Activated T-helper 2 cell treated with anti-CD3 and anti-CD28 coated beads, Interferon-gamma antibody, Interleukin-2, Interleukin-4, amounts not matched to agents 10 μg/mL and 5 μg/mL and 100 μg/mL, durations not matched to agents 14 hours and 24 hours and 36 hours (primary cell): Measurements from ENCODE around the gene TOP2A. TPM values are rescaled to one million over a fixed set of nuclear protein-coding genes. Genes with fewer than 3 reads are reported as not detected.
"Not testable (repeated sequence)": the region's sequence is repeated elsewhere in the genome, so short reads cannot be mapped to it uniquely, and the experiment has no call there.

Experiments used
- DNase-seq: peaks from one replicate; pipeline ENCODE4 v3.0.0; 2021; ENCODE audit warnings: low spot score
- H3K27ac Mint-ChIP-seq: one replicate; pipeline ENCODE4 v1.8.0; 2021; ENCODE audit warnings: mixed read lengths
- H3K27me3 Mint-ChIP-seq: one replicate; pipeline ENCODE4 v1.8.0; 2021; ENCODE audit warnings: low read depth, mixed read lengths
- H3K36me3 Mint-ChIP-seq: one replicate; pipeline ENCODE4 v1.8.0; 2021; ENCODE audit warnings: low read depth, mixed read lengths
- H3K4me1 Mint-ChIP-seq: one replicate; pipeline ENCODE4 v1.8.0; 2021; ENCODE audit warnings: low read depth, mixed read lengths
- H3K4me3 Mint-ChIP-seq: one replicate; pipeline ENCODE4 v1.8.0; 2021; ENCODE audit warnings: low read depth, mild to moderate bottlenecking, moderate library complexity, mixed read lengths
- H3K9me3 Mint-ChIP-seq: one replicate; pipeline ENCODE4 v1.8.0; 2021; ENCODE audit warnings: mixed read lengths
- intact Hi-C: fragments of 100-400 bp; cut with micrococcal nuclease; formaldehyde crosslinking; loops from one replicate; pipeline ENCODE4 v1.15.1; 2023
- total RNA-seq: library from RNA; stranded (reverse); gene quantifications from 2 replicates; pipeline ENCODE4 v1.2.3, GENCODE V29; 2022

TOP2A gene
- total RNA-seq, 1 donor from 2014 or later: 193 TPM

- no peaks in the 10 kb centered on the region for H3K36me3 Mint-ChIP-seq
- H3K4me1 Mint-ChIP-seq: peaks cover 25% of the 10 kb centered on the region
- no peak overlapping the region for H3K27ac Mint-ChIP-seq
- H3K9me3 Mint-ChIP-seq: no peaks in the 10 kb centered on the region
- intact Hi-C loops: no loop called here
- no peak for DNase-seq
- H3K27me3 Mint-ChIP-seq: peaks cover 3% of the 10 kb centered on the region
- no peak overlapping the region for H3K4me3 Mint-ChIP-seq
These were observed 15.3 kb upstream of the TOP2A start for GRCh38 chr17:40432864-40433528.

GRCh38 chr17:40431231-40431602 is 13.5 kb upstream of the TOP2A start:
- Mint-ChIP-seq H3K27me3 (peaks cover 5% of the 10 kb centered on the region), H3K27ac (no peak overlapping the region), H3K4me3 (no peak overlapping the region), H3K4me1 (peaks cover 33% of the 10 kb centered on the region), H3K36me3 (no peaks in the 10 kb centered on the region), H3K9me3 (no peaks in the 10 kb centered on the region)
- no peak for DNase-seq
- intact Hi-C loops: no loop called here

- intact Hi-C loops: no loop called here
These were observed 12.9 kb upstream of the TOP2A start for GRCh38 chr17:40430272-40431230.

GRCh38 chr17:40427002-40427491 is 9.4 kb upstream of the TOP2A start:
- H3K36me3 Mint-ChIP-seq: no peaks in the 10 kb centered on the region
- H3K27me3 Mint-ChIP-seq: peaks cover 5% of the 10 kb centered on the region
- peak overlapping the region; percentile 58 for H3K27ac Mint-ChIP-seq
- peaks cover 31% of the 10 kb centered on the region for H3K4me1 Mint-ChIP-seq
- no peak for DNase-seq
- H3K9me3 Mint-ChIP-seq: no peaks in the 10 kb centered on the region
- intact Hi-C loops: loop anchor here (1.0 to 2.0 kb wide), 2 partner anchors 9 to 16 kb away; partner anchors contain the start of gene IGFBP4
- peak overlapping the region; percentile 47 for H3K4me3 Mint-ChIP-seq

More at GRCh38 chr17:40430272-40431230, 12.9 kb upstream of the TOP2A start:
- no peak for DNase-seq
- Mint-ChIP-seq H3K4me3 (no peak overlapping the region), H3K9me3 (no peaks in the 10 kb centered on the region), H3K36me3 (no peaks in the 10 kb centered on the region), H3K4me1 (peaks cover 40% of the 10 kb centered on the region), H3K27me3 (peaks cover 5% of the 10 kb centered on the region), H3K27ac (no peak overlapping the region)

- Mint-ChIP-seq H3K36me3 (no peaks in the 10 kb centered on the region), H3K27ac (peak overlapping the region; percentile 17), H3K9me3 (no peaks in the 10 kb centered on the region), H3K4me3 (no peak overlapping the region), H3K4me1 (peaks cover 28% of the 10 kb centered on the region), H3K27me3 (peaks cover 5% of the 10 kb centered on the region)
- intact Hi-C loops: loop anchor here (2.0 kb wide), 1 partner anchor 17 kb away; the partner anchor contains the start of gene IGFBP4
- no peak for DNase-seq
These were observed 8.0 kb upstream of the TOP2A start for GRCh38 chr17:40425741-40426140.

- Mint-ChIP-seq H3K27ac (no peak overlapping the region), H3K36me3 (no peaks in the 10 kb centered on the region), H3K4me3 (no peak overlapping the region), H3K27me3 (peaks cover 3% of the 10 kb centered on the region), H3K9me3 (no peaks in the 10 kb centered on the region), H3K4me1 (peaks cover 37% of the 10 kb centered on the region)
- no peak for DNase-seq
- intact Hi-C loops: no loop called here
These were observed 5.4 kb upstream of the TOP2A start for GRCh38 chr17:40422990-40423633.

- H3K36me3 Mint-ChIP-seq: peaks cover 20% of the 10 kb centered on the region
- H3K4me1 Mint-ChIP-seq: peaks cover 25% of the 10 kb centered on the region
- intact Hi-C loops: loop anchor here (5.0 kb wide), 2 partner anchors 62 to 98 kb away; no protein-coding TSS in a partner anchor
- peak overlapping the region; percentile 54 for H3K4me3 Mint-ChIP-seq
- H3K9me3 Mint-ChIP-seq: no peaks in the 10 kb centered on the region
- no peaks in the 10 kb centered on the region for H3K27me3 Mint-ChIP-seq
- H3K27ac Mint-ChIP-seq: peak overlapping the region; percentile 49
- DNase-seq: no peak
These were observed 2.0 kb upstream of the TOP2A start for GRCh38 chr17:40419559-40420331.

- Mint-ChIP-seq H3K9me3 (no peaks in the 10 kb centered on the region), H3K27ac (peak overlapping the region; percentile 93), H3K4me1 (peaks cover 25% of the 10 kb centered on the region), H3K4me3 (peak overlapping the region; percentile 95), H3K27me3 (no peaks in the 10 kb centered on the region), H3K36me3 (peaks cover 30% of the 10 kb centered on the region)
- DNase-seq: no peak
- intact Hi-C loops: loop anchor here (1.0 to 5.0 kb wide), 3 partner anchors 9 to 99 kb away; no protein-coding TSS in a partner anchor
These were observed 671 bp upstream of the TOP2A start for GRCh38 chr17:40418428-40418706.

GRCh38 chr17:40417258-40417608 is 463 bp downstream of the TOP2A start:
- peak overlapping the region; percentile 95 for H3K4me3 Mint-ChIP-seq
- intact Hi-C loops: loop anchor here (1.0 to 5.0 kb wide), 3 partner anchors 60 to 116 kb away; no protein-coding TSS in a partner anchor
- peak overlapping the region; percentile 93 for H3K27ac Mint-ChIP-seq
- H3K9me3 Mint-ChIP-seq: no peaks in the 10 kb centered on the region
- H3K4me1 Mint-ChIP-seq: peaks cover 29% of the 10 kb centered on the region
- no peak for DNase-seq
- peaks cover 41% of the 10 kb centered on the region for H3K36me3 Mint-ChIP-seq
- no peaks in the 10 kb centered on the region for H3K27me3 Mint-ChIP-seq

GRCh38 chr17:40416671-40417070 is 1.0 kb downstream of the TOP2A start:
- H3K27ac Mint-ChIP-seq: peak overlapping the region; percentile 93
- H3K9me3 Mint-ChIP-seq: no peaks in the 10 kb centered on the region
- peaks cover 29% of the 10 kb centered on the region for H3K4me1 Mint-ChIP-seq
- peaks cover 46% of the 10 kb centered on the region for H3K36me3 Mint-ChIP-seq
- peak overlapping the region; percentile 95 for H3K4me3 Mint-ChIP-seq
- no peaks in the 10 kb centered on the region for H3K27me3 Mint-ChIP-seq
- intact Hi-C loops: loop anchor here (1.0 to 5.0 kb wide), 3 partner anchors 59 to 117 kb away; no protein-coding TSS in a partner anchor
- DNase-seq: no peak

- DNase-seq: no peak
- intact Hi-C loops: loop anchor here (5.0 kb wide), 2 partner anchors 58 to 102 kb away; no protein-coding TSS in a partner anchor
- Mint-ChIP-seq H3K27ac (no peak overlapping the region), H3K4me1 (peaks cover 33% of the 10 kb centered on the region), H3K36me3 (peaks cover 58% of the 10 kb centered on the region), H3K27me3 (no peaks in the 10 kb centered on the region), H3K9me3 (no peaks in the 10 kb centered on the region), H3K4me3 (peak overlapping the region; percentile 65)
These were observed 2.3 kb downstream of the TOP2A start for GRCh38 chr17:40415390-40415789.

- intact Hi-C loops, H3K27me3 Mint-ChIP-seq: not testable (repeated sequence)
- H3K4me1 Mint-ChIP-seq: peaks cover 34% of the 10 kb centered on the region
These were observed 3.4 kb downstream of the TOP2A start for GRCh38 chr17:40414312-40414711.

More at GRCh38 chr17:40414312-40414711, 3.4 kb downstream of the TOP2A start:
- not testable (repeated sequence) for DNase-seq, H3K4me3 Mint-ChIP-seq, H3K9me3 Mint-ChIP-seq, H3K27ac Mint-ChIP-seq
- peaks cover 65% of the 10 kb centered on the region for H3K36me3 Mint-ChIP-seq
